Left lung (tissue), 10 donors: ENCODE data around the gene CUX1. TPM values are rescaled to one million over a fixed set of nuclear protein-coding genes. Genes with fewer than 3 reads are reported as not detected.
"Not testable (repeated sequence)": the region's sequence is repeated elsewhere in the genome, so short reads cannot be mapped to it uniquely, and the experiment has no call there.

Experiments used
- ATAC-seq: fragments of 200-7000 bp; cut with Tn5 transposase; one replicate; pipeline ENCODE4 v1.9.1; 2020; ENCODE audit warnings: moderate library complexity
- DNase-seq, 4 donors: peaks; one replicate each; pipeline ENCODE4 v3.0.0-alpha.2; 2013 to 2020
- H3K27ac ChIP-seq, 2 donors: fragments of 200-600 bp; sonication (generic) in 1 of 2; one replicate each; pipeline versions ENCODE4 v1.5.0 to v1.8.0; 2020 to 2021
- H3K27me3 ChIP-seq, 2 donors: fragments of 200-600 bp; sonication (generic) in 1 of 2; one replicate each; pipeline versions ENCODE4 v1.5.0 to v1.8.0; 2020 to 2021
- H3K36me3 ChIP-seq, 2 donors: fragments of 200-600 bp; sonication (generic) in 1 of 2; one replicate each; pipeline versions ENCODE4 v1.5.0 to v1.8.0; 2020 to 2021
- H3K4me1 ChIP-seq, 2 donors: fragments of 200-600 bp; one replicate each; pipeline ENCODE4 v1.8.0; 2021
- H3K4me3 ChIP-seq, 2 donors: fragments of 200-600 bp; sonication (generic) in 1 of 2; one replicate each; pipeline versions ENCODE4 v1.5.0 to v1.8.0; 2020 to 2021; ENCODE audit warnings: mild to moderate bottlenecking in 1 of 2
- H3K9me3 ChIP-seq, 2 donors: fragments of 200-600 bp; sonication (generic) in 1 of 2; one replicate each; pipeline versions ENCODE4 v1.5.0 to v1.8.0; 2020 to 2021
- CTCF ChIP-seq, 2 donors: fragments of 200-600 bp; sonication (generic) in 1 of 2; IDR thresholded peaks; one replicate each; pipeline versions ENCODE4 v1.5.0 to v1.8.0; 2021; ENCODE audit warnings: antibody characterized with exemption in 2 of 2
- intact Hi-C, 2 donors: fragments of 100-400 bp; cut with DNase I; formaldehyde crosslinking; loops; one replicate each; pipeline versions ENCODE4 v1.11.2 to v1.14.2; 2022
- polyA plus RNA-seq, 6 donors: library from polyadenylated mRNA; unstranded; fragments of 120-200 nt; gene quantifications; one replicate each; pipeline ENCODE4 v1.2.1, GENCODE V29; 2013; ENCODE audit not compliant: insufficient read length in 6 of 6
- total RNA-seq, 2 donors: library from RNA; stranded (reverse); fragmentation: NEBNext Ultra II Directional; extraction: Animal tissue kit (Norgen Biotek cat#: 25700); gene quantifications; one replicate each; pipeline ENCODE4 v1.2.1, GENCODE V29; 2021
- donor health status: DM: no; HTN: yes; CAD: no.
- donor health status: DM: no; HTN: no; CAD: no.

CUX1 gene
- total and polyA plus RNA-seq, 8 donors: 86.4 to 157 (median 96.4) TPM

GRCh38 chr7:101832205-101832631 is 14.8 kb downstream of the CUX1 start:
- no peak for TF ChIP-seq CTCF (IDR thresholded peaks at IDR 0.05)
- DNase-seq: peak in 1 of 4 donors; percentile 18
- ATAC-seq: no peak

GRCh38 chr7:101832685-101833375 is 15.4 kb downstream of the CUX1 start:
- TF ChIP-seq CTCF (IDR thresholded peaks at IDR 0.05): no peak
- no peak overlapping the region for H3K4me3 ChIP-seq
- H3K27me3 ChIP-seq: no peaks in the 10 kb centered on the region
- H3K4me1 ChIP-seq: peaks cover 0 to 7% of the 10 kb centered on the region in 2 donors
- no peaks in the 10 kb centered on the region for H3K36me3 ChIP-seq
- H3K27ac ChIP-seq: no peak overlapping the region
- DNase-seq (peak in 1 of 4 donors; percentile 22), ATAC-seq (no peak)
- intact Hi-C loops: no loop called here
- H3K9me3 ChIP-seq: no peaks in the 10 kb centered on the region

More at GRCh38 chr7:101832205-101832631, 14.8 kb downstream of the CUX1 start:
- Histone ChIP-seq H3K27me3 (no peaks in the 10 kb centered on the region), H3K4me1 (peaks cover 0 to 7% of the 10 kb centered on the region in 2 donors), H3K9me3 (no peaks in the 10 kb centered on the region), H3K36me3 (no peaks in the 10 kb centered on the region), H3K4me3 (no peak overlapping the region), H3K27ac (no peak overlapping the region)
- intact Hi-C loops: no loop called here

- Histone ChIP-seq H3K9me3 (no peaks in the 10 kb centered on the region), H3K4me1 (peaks cover 0 to 4% of the 10 kb centered on the region in 2 donors), H3K27ac (no peak overlapping the region), H3K4me3 (no peak overlapping the region), H3K36me3 (no peaks in the 10 kb centered on the region), H3K27me3 (no peaks in the 10 kb centered on the region)
- intact Hi-C loops: no loop called here
- peak in 1 of 4 donors; percentile 13 for DNase-seq
- TF ChIP-seq CTCF (IDR thresholded peaks at IDR 0.05): no peak
- no peak for ATAC-seq
Measured at GRCh38 chr7:101833799-101834198, 16.4 kb downstream of the CUX1 start.

GRCh38 chr7:101835136-101835535 is 17.7 kb downstream of the CUX1 start:
- H3K4me1 ChIP-seq: no peaks in the 10 kb centered on the region
- H3K36me3 ChIP-seq: no peaks in the 10 kb centered on the region
- H3K9me3 ChIP-seq: no peaks in the 10 kb centered on the region
- no peak for TF ChIP-seq CTCF (IDR thresholded peaks at IDR 0.05)
- ATAC-seq: no peak
- peak in 1 of 4 donors; percentile 15 for DNase-seq
- H3K27me3 ChIP-seq: no peaks in the 10 kb centered on the region
- H3K27ac ChIP-seq: no peak overlapping the region
- intact Hi-C loops: no loop called here
- no peak overlapping the region for H3K4me3 ChIP-seq

GRCh38 chr7:101837433-101837832 is 20.0 kb downstream of the CUX1 start:
- intact Hi-C loops, H3K4me1 ChIP-seq, ATAC-seq, H3K4me3 ChIP-seq, H3K27ac ChIP-seq, H3K27me3 ChIP-seq, H3K36me3 ChIP-seq, H3K9me3 ChIP-seq: not testable (repeated sequence)
- DNase-seq: peak in 1 of 4 donors; percentile 2
